ENCODE results near the gene KLHL6.
A peak's percentile ranks its signal among the peaks of the same experiment; 100 is the strongest.
"Not testable (repeated sequence)": the region's sequence is repeated elsewhere in the genome, so short reads cannot be mapped to it uniquely, and the experiment has no call there.

Gene KLHL6

GRCh38 chr3:183484431-183485075, 71.0 kb downstream of the KLHL6 start:
- no peak for DNase-seq

- peak; percentile 24 for DNase-seq
Measured at GRCh38 chr3:183481582-183481981, 73.9 kb downstream of the KLHL6 start.

GRCh38 chr3:183478501-183478900, 77.0 kb downstream of the KLHL6 start:
- no peak for DNase-seq

GRCh38 chr3:183477801-183478456, 77.6 kb downstream of the KLHL6 start:
- DNase-seq, result no peak

- DNase-seq, result not testable (repeated sequence)
Measured at GRCh38 chr3:183475764-183476162, 79.7 kb downstream of the KLHL6 start.

- no peak for DNase-seq
Measured at GRCh38 chr3:183475016-183475763, 80.3 kb downstream of the KLHL6 start.

- no peak for DNase-seq
Measured at GRCh38 chr3:183473969-183474368, 81.5 kb downstream of the KLHL6 start.

- DNase-seq, result no peak
Measured at GRCh38 chr3:183472155-183472554, 83.4 kb downstream of the KLHL6 start.

- no peak for DNase-seq
Measured at GRCh38 chr3:183468424-183468823, 87.1 kb downstream of the KLHL6 start.

- DNase-seq, result no peak
Measured at GRCh38 chr3:183466575-183466974, 88.9 kb downstream of the KLHL6 start.

- not testable (repeated sequence) for DNase-seq
Measured at GRCh38 chr3:183465710-183466109, 89.8 kb downstream of the KLHL6 start.

- no peak for DNase-seq
Measured at GRCh38 chr3:183464480-183464879, 91.0 kb downstream of the KLHL6 start.

- peak; percentile 39 for DNase-seq
Measured at GRCh38 chr3:183460081-183461055, 95.1 kb downstream of the KLHL6 start.

- DNase-seq, result no peak
Measured at GRCh38 chr3:183455089-183455488, 100.4 kb downstream of the KLHL6 start.

GRCh38 chr3:183454064-183454463, 101.4 kb downstream of the KLHL6 start:
- DNase-seq, result no peak

GRCh38 chr3:183449791-183450190, 105.7 kb downstream of the KLHL6 start:
- DNase-seq, result no peak

GRCh38 chr3:183449391-183449790, 106.1 kb downstream of the KLHL6 start:
- no peak for DNase-seq

GRCh38 chr3:183448369-183449128, 107.0 kb downstream of the KLHL6 start:
- no peak for DNase-seq

- peak; percentile 45 for DNase-seq
Measured at GRCh38 chr3:183447206-183448001, 108.1 kb downstream of the KLHL6 start.

- DNase-seq, result no peak
Measured at GRCh38 chr3:183446838-183447205, 108.7 kb downstream of the KLHL6 start.

- no peak for DNase-seq
Measured at GRCh38 chr3:183444748-183445147, 110.8 kb downstream of the KLHL6 start.

All from NCI-H226 (cell line).